Tibial artery (tissue), 4 donors: ENCODE results near the gene MAD1L1.

ENCODE experiments used
- DNase-seq, 2 donors: peaks; one replicate each; pipeline ENCODE4 v3.0.0-alpha.2; 2019
- H3K27ac ChIP-seq, 2 donors: fragments of 200-600 bp; sonication (generic) in 1 of 2; 1 replicate in 1 of 2; 2 replicates in 1 of 2; pipeline ENCODE4 v1.5.1; 2018 to 2019; ENCODE audit warnings: mild to moderate bottlenecking in 1 of 2
- H3K27me3 ChIP-seq, 2 donors: fragments of 200-600 bp; sonication (generic) in 1 of 2; one replicate each; pipeline versions ENCODE4 v1.5.1 to v1.6.0; 2016 to 2019
- H3K36me3 ChIP-seq, 3 donors: fragments of 200-600 bp; sonication (generic) in 2 of 3; one replicate each; pipeline ENCODE4 v1.5.1; 2016 to 2019; ENCODE audit warnings: mild to moderate bottlenecking in 2 of 3
- H3K4me1 ChIP-seq, 4 donors: fragments of 200-600 bp; sonication (generic) in 2 of 4; 1 replicate in 3 of 4; 2 replicates in 1 of 4; pipeline ENCODE4 v1.5.1; 2016 to 2019
- H3K4me3 ChIP-seq, 2 donors: fragments of 200-600 bp; sonication (generic) in 1 of 2; 1 replicate in 1 of 2; 2 replicates in 1 of 2; pipeline ENCODE4 v1.5.1; 2018 to 2019; ENCODE audit warnings: mild to moderate bottlenecking in 2 of 2
- H3K9me3 ChIP-seq, 3 donors: fragments of 200-600 bp; sonication (generic) in 1 of 3; one replicate each; pipeline ENCODE4 v1.5.1; 2016 to 2019
- CTCF ChIP-seq, 2 experiments: fragments of 200-600 bp in 1 of 2; fragments of 450-650 bp in 1 of 2; IDR thresholded peaks; one replicate each; pipeline ENCODE4 v1.5.1; 2017 to 2019; ENCODE audit warnings: antibody characterized with exemption in 2 of 2, mild to moderate bottlenecking in 1 of 2, moderate library complexity in 1 of 2
- intact Hi-C: fragments of 100-400 bp; cut with DNase I; formaldehyde crosslinking; loops from one replicate; pipeline ENCODE4 v1.15.0; 2023; ENCODE audit warnings: low total_unique reads

Gene MAD1L1

GRCh38 chr7:2148814-2149213 lies 83.9 kb downstream of the MAD1L1 start:
- Histone ChIP-seq H3K4me3 (no peak overlapping the region), H3K4me1 (no peaks in the 10 kb centered on the region), H3K27me3 (no peaks in the 10 kb centered on the region), H3K36me3 (peaks cover 0 to 51% (median 36%) of the 10 kb centered on the region in 3 donors), H3K27ac (no peak overlapping the region), H3K9me3 (no peaks in the 10 kb centered on the region)
- intact Hi-C loops = no loop called here
- no peak for DNase-seq
- TF ChIP-seq CTCF (IDR thresholded peaks at IDR 0.05) = no peak

DNA sequence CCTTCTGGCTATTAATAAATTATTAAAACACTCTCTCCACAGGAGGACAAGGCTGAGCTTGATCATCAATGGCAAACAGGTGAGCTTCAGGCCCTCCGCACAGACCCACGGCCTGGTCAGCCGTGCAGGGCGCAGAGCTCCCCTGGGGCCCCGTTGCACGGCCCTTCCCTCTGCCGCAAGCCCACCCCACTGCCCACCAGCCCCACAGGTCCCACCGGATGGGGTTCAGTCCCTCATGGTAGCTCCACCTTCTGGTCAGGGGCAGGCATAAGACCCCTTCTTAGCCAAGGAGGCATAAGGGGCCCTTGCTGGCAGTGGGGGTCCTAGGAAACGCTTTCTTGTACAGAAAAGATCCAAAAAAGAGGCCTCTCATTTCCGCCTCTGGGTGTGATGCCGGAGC lies 84.6 kb downstream of the MAD1L1 start:
- Histone ChIP-seq H3K9me3 (no peaks in the 10 kb centered on the region), H3K27me3 (no peaks in the 10 kb centered on the region), H3K36me3 (peaks cover 0 to 56% (median 43%) of the 10 kb centered on the region in 3 donors), H3K27ac (no peak overlapping the region), H3K4me3 (no peak overlapping the region), H3K4me1 (no peaks in the 10 kb centered on the region)
- DNase-seq = no peak
- intact Hi-C loops = no loop called here
- TF ChIP-seq CTCF (IDR thresholded peaks at IDR 0.05) = no peak

- TF ChIP-seq CTCF (IDR thresholded peaks at IDR 0.05) = no peak
- Histone ChIP-seq H3K9me3 (no peaks in the 10 kb centered on the region), H3K4me1 (no peaks in the 10 kb centered on the region), H3K27ac (no peak overlapping the region), H3K27me3 (no peaks in the 10 kb centered on the region), H3K36me3 (peaks cover 0 to 65% (median 46%) of the 10 kb centered on the region in 3 donors), H3K4me3 (no peak overlapping the region)
- DNase-seq = no peak
- intact Hi-C loops = no loop called here
Measured at GRCh38 chr7:2146676-2147472, 85.9 kb downstream of the MAD1L1 start.

DNA sequence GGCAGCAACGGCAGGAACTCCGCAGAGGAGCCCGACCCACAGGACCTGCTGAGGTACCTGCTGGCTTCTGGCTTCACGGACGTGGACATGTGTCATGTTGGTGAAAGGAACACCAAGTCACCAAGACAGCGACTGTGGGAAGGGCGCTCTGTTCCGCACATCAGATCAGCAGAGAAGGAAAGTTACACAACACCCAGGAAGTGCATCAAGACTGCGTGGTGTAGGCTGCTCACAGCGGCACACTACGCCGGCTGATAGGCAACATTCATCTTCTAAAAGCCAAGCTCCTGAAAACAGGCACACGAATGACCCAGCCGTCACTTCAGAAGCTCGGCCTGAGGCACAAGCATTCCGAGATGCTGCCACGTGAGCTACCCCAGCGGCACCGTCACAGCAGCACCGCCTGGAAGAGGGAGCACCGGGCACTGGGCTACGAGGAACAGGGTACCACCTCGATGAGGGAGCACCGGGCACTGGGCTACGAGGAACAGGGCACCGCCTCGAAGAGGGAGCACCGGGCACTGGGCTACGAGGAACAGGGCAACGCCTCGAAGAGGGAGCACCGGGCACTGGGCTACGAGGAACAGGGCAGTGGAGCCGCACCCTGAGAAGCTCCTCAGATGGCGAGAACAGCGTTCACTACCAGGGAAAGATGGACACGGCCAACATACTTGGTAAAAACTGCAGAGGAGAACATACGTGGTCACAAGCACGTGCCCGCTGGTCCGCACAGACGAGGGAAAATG lies 86.7 kb downstream of the MAD1L1 start:
- Histone ChIP-seq H3K36me3 (peaks cover 0 to 65% (median 46%) of the 10 kb centered on the region in 3 donors), H3K9me3 (no peaks in the 10 kb centered on the region), H3K4me1 (no peaks in the 10 kb centered on the region), H3K27me3 (no peaks in the 10 kb centered on the region), H3K27ac (no peak overlapping the region), H3K4me3 (no peak overlapping the region)
- intact Hi-C loops = no loop called here
- TF ChIP-seq CTCF (IDR thresholded peaks at IDR 0.05) = no peak
- no peak for DNase-seq

- no peak overlapping the region for H3K4me3 ChIP-seq
- H3K4me1 ChIP-seq = no peaks in the 10 kb centered on the region
- H3K27ac ChIP-seq = no peak overlapping the region
- TF ChIP-seq CTCF (IDR thresholded peaks at IDR 0.05) = no peak
- H3K27me3 ChIP-seq = no peaks in the 10 kb centered on the region
- no peak for DNase-seq
- no peaks in the 10 kb centered on the region for H3K9me3 ChIP-seq
- peaks cover 0 to 65% (median 46%) of the 10 kb centered on the region in 3 donors for H3K36me3 ChIP-seq
- intact Hi-C loops = no loop called here
Measured at GRCh38 chr7:2144926-2145325, 87.8 kb downstream of the MAD1L1 start.
